ENCODE measurements around the gene FPR2.

GRCh38 chr19:51816711-51817110 is 55.7 kb downstream of the FPR2 start:
- no peak for TF ChIP-seq CTCF (IDR thresholded peaks at IDR 0.05; ENCODE audit: insufficient read depth, low read length)
- no peak for TF ChIP-seq POLR2AphosphoS5 (IDR thresholded peaks at IDR 0.05; ENCODE audit: low read depth)
- no peak for TF ChIP-seq REST (IDR thresholded peaks at IDR 0.05; ENCODE audit: insufficient replicate concordance, low read depth)
- no peak for TF ChIP-seq GABPA (IDR thresholded peaks at IDR 0.05; ENCODE audit: low read depth)
- no peak for TF ChIP-seq SPI1 (IDR thresholded peaks at IDR 0.05; ENCODE audit: borderline replicate concordance, low read depth)

All from HL-60 (cell line).